GM12878 (cell line): ENCODE measurements around the gene CCDC32. TPM values are rescaled to one million over a fixed set of nuclear protein-coding genes. Genes with fewer than 3 reads are reported as not detected.

Source experiments
- BCL3 ChIP-seq: IDR thresholded peaks from 2 replicates; pipeline ENCODE4 v1.6.1; 2011; ENCODE audit warnings: borderline replicate concordance, low read depth, mild to moderate bottlenecking, moderate library complexity, low read length; ENCODE audit not compliant: insufficient read depth, poor library complexity, severe bottlenecking
- BHLHE40 ChIP-seq, 2 experiments: fragments of 450-650 bp in 1 of 2; IDR thresholded peaks; 2 replicates each; pipeline ENCODE4 v1.6.1; 2011 to 2017; ENCODE audit warnings: low read depth in 2 of 2, borderline replicate concordance in 1 of 2, improper control_type of control experiment in 1 of 2, low read length in 1 of 2, mild to moderate bottlenecking in 1 of 2
- CBFB ChIP-seq: IDR thresholded peaks from 2 replicates; pipeline ENCODE4 v1.6.1; 2016; ENCODE audit warnings: antibody characterized with exemption, low read depth
- ETV6 ChIP-seq, 2 experiments: fragments of 450-650 bp in 1 of 2; IDR thresholded peaks in 1 of 2; conservative IDR thresholded peaks in 1 of 2; 2 replicates each; pipeline ENCODE4 v1.6.1; 2014; ENCODE audit warnings: antibody characterized with exemption in 1 of 2, borderline replicate concordance in 1 of 2, low read depth in 1 of 2, mild to moderate bottlenecking in 1 of 2, moderate library complexity in 1 of 2
- EZH2 ChIP-seq: IDR thresholded peaks from 2 replicates; pipeline ENCODE4 v1.6.1; 2012; ENCODE audit warnings: low read depth, mild to moderate bottlenecking, control low read depth, inconsistent platforms, low read length, borderline replicate concordance; ENCODE audit not compliant: control insufficient read depth
- HDAC6 ChIP-seq: fragments of 200-600 bp; sonication (generic); IDR thresholded peaks from one replicate; pipeline ENCODE4 v1.8.0; 2017; ENCODE audit warnings: antibody characterized with exemption; ENCODE audit not compliant: unreplicated experiment
- KAT2A ChIP-seq: conservative IDR thresholded peaks from 2 replicates; pipeline ENCODE4 v1.6.1; 2011; ENCODE audit warnings: low read depth, low read length; ENCODE audit not compliant: control insufficient read depth
- MYB ChIP-seq: fragments of 150-350 bp; IDR thresholded peaks from 2 replicates; pipeline ENCODE4 v1.6.1; 2014; ENCODE audit warnings: mild to moderate bottlenecking, low read depth, low read length, borderline replicate concordance
- NBN ChIP-seq: fragments of 450-650 bp; IDR thresholded peaks from 2 replicates; pipeline ENCODE4 v1.6.1; 2016
- NFIC ChIP-seq: IDR thresholded peaks from 2 replicates; pipeline ENCODE4 v1.6.1; 2012; ENCODE audit warnings: low read depth, mild to moderate bottlenecking, inconsistent platforms, low read length, moderate library complexity
- NFYB ChIP-seq: IDR thresholded peaks from 2 replicates; pipeline ENCODE4 v1.6.1; 2011; ENCODE audit warnings: low read depth, mild to moderate bottlenecking, low read length, improper control_type of control experiment, moderate library complexity; ENCODE audit not compliant: insufficient read depth
- PML ChIP-seq: IDR thresholded peaks from 2 replicates; pipeline ENCODE4 v1.6.1; 2012; ENCODE audit warnings: low read length, inconsistent platforms
- POLR2AphosphoS2 ChIP-seq: IDR thresholded peaks from 2 replicates; pipeline ENCODE4 v1.6.1; 2011; ENCODE audit warnings: low read depth, mild to moderate bottlenecking, low read length, improper control_type of control experiment, moderate library complexity
- POU2F2 ChIP-seq: IDR thresholded peaks from 3 replicates; pipeline ENCODE4 v1.6.1; 2011; ENCODE audit warnings: low read depth, mild to moderate bottlenecking, low read length, borderline replicate concordance
- RAD51 ChIP-seq: fragments of 450-650 bp; IDR thresholded peaks from 2 replicates; pipeline ENCODE4 v1.6.1; 2016; ENCODE audit warnings: moderate library complexity, mild to moderate bottlenecking, inconsistent platforms
- RCOR1 ChIP-seq: conservative IDR thresholded peaks from 2 replicates; pipeline ENCODE4 v1.6.1; 2012; ENCODE audit warnings: low read depth, low read length, improper control_type of control experiment
- SKIL ChIP-seq: fragments of 450-650 bp; IDR thresholded peaks from 2 replicates; pipeline ENCODE4 v1.6.1; 2017; ENCODE audit warnings: mild to moderate bottlenecking, low read depth, inconsistent platforms; ENCODE audit not compliant: poor library complexity, severe bottlenecking
- SPI1 ChIP-seq: IDR thresholded peaks from 2 replicates; pipeline ENCODE4 v1.6.1; 2011; ENCODE audit warnings: low read depth, mild to moderate bottlenecking, low read length, moderate library complexity, borderline replicate concordance; ENCODE audit not compliant: insufficient read depth
- SREBF2 ChIP-seq: IDR thresholded peaks from 2 replicates; pipeline ENCODE4 v1.6.1; 2012; ENCODE audit warnings: mild to moderate bottlenecking, low read length
- WRNIP1 ChIP-seq: IDR thresholded peaks from 2 replicates; pipeline ENCODE4 v1.6.1; 2011; ENCODE audit warnings: low read depth, low read length, improper control_type of control experiment, borderline replicate concordance
- ZNF592 ChIP-seq: fragments of 450-650 bp; IDR thresholded peaks from 2 replicates; pipeline ENCODE4 v1.6.1; 2017; ENCODE audit warnings: mild to moderate bottlenecking, moderate library complexity
- polyA plus RNA-seq, 11 experiments: library from polyadenylated mRNA; depleted of rRNA in 4 of 11; unstranded in 6 of 11; stranded (reverse) in 5 of 11; fragments of >200 nt; fragmentation: Nextera tagmentation in 4 of 11; fragmentation: Illumina TruSeq in 1 of 11; extraction: Ambion mirVana in 4 of 11; extraction: Trizol in 1 of 11; gene quantifications; 1 replicate in 1 of 11; 2 replicates in 10 of 11; pipeline versions ENCODE4 v1.2.1 to v1.2.3, GENCODE V29; 2011 to 2016; ENCODE audit warnings: inconsistent platforms in 2 of 11, missing spikeins in 2 of 11, low read depth in 1 of 11
- total RNA-seq, 4 experiments: library from RNA; depleted of rRNA in 3 of 4; stranded (reverse); fragments of >200 nt in 3 of 4; fragmentation: Illumina TruSeq in 1 of 4; extraction: Trizol in 1 of 4; gene quantifications; 2 replicates each; pipeline versions ENCODE4 v1.2.1 to v1.2.3, GENCODE V29; 2013 to 2021

CCDC32 gene
- total and polyA plus RNA-seq, 10 of the 15 experiments (the other 5 are each of a cell fraction or from before 2014, with no cell fraction given), result 30.2 to 74.3 (median 46.5) TPM

DNA sequence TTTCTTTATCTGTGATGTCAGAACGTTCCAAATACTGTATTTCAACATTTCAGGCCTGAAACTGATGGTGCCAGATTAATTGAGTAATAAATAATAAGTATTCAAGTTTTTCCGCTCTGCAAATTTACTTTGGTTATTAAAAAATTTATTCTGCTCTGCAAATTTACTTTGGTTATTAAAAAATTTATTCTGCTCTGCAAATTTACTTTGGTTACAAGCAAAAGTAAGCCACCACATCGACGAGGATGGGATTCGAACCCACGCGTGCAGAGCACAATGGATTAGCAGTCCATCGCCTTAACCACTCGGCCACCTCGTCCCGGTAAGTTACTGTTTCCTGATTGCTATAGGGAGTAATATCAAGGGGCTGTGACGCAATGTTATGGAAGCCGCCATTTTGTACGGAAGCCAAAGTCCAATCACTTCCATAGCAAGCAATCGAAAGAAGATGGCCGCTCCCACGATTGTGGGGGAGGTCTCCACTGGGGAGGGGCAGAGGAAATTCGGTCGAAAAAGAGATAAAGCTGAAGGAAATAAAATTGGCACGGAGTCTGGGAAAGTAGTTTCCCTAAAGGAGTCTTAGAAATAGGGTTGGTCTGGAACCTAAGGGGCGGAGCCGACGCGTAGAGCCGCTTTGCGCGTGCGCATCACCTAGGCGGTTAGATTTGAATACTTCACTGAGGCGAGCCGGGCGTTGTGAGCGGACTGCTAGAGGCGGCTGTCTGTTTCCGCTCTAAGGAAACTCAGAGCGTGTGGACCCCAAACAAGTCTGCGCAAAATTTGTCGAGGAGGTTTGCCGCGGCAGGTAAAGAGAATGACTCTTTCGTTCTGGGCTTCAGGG is 29.0 kb upstream of the CCDC32 start, which contains the start of gene KNL1 (continued):
- no peak; the same call in 1 of the 2 replicates for TF ChIP-seq RCOR1
- TF ChIP-seq ETV6 (conservative IDR thresholded peaks at IDR 0.05 in 1 of 2, IDR thresholded peaks at IDR 0.05 in 1 of 2; ENCODE audit: borderline replicate concordance in 1 of 2, low read depth in 1 of 2), result no peak
- TF ChIP-seq PML, result peak; percentile 81
- TF ChIP-seq SKIL, result peak; percentile 85
- no peak for TF ChIP-seq HDAC6
- TF ChIP-seq SPI1, result no peak
- no peak; the same call in 1 of the 2 replicates for TF ChIP-seq RAD51
- TF ChIP-seq NBN, result peak; percentile 84
- TF ChIP-seq BCL3, result no peak
- no peak for TF ChIP-seq CBFB
- TF ChIP-seq KAT2A, result no peak
- no peak for TF ChIP-seq MYB
- TF ChIP-seq BHLHE40 (IDR thresholded peaks at IDR 0.05; ENCODE audit: borderline replicate concordance in 1 of 2, low read depth in 2 of 2, low read length in 1 of 2), result peak in 1 of 2 experiments; percentile 58; a peak in 1 of 4 replicates
- TF ChIP-seq NFIC, result peak; percentile 61; the same call in 1 of the 2 replicates
- peak; percentile 11; the same call in 1 of the 3 replicates for TF ChIP-seq POU2F2
- peak; percentile 94 for TF ChIP-seq SREBF2
- TF ChIP-seq POLR2AphosphoS2, result 0 out of 2 replicates have a peak, but pooled peaks have one; percentile 27
- TF ChIP-seq ZNF592, result no peak
- TF ChIP-seq NFYB, result 0 out of 2 replicates have a peak, but pooled peaks have one; percentile 21
- no peak for TF ChIP-seq EZH2
- 0 out of 2 replicates have a peak, but pooled peaks have one; percentile 44 for TF ChIP-seq WRNIP1
